ENCODE data around the gene RWDD3. TPM values are rescaled to one million over a fixed set of nuclear protein-coding genes. Genes with fewer than 3 reads are reported as not detected.

Gene RWDD3
- polyA plus RNA-seq, 4 donors: 18.1 to 36.5 (median 23.8) TPM

- peaks cover 0 to 6% (median 0%) of the 10 kb centered on the region in 3 donors for H3K36me3 ChIP-seq (ENCODE audit: control insufficient read depth in 3 of 3, insufficient read depth in 2 of 3, low read depth in 1 of 3, low read length in 3 of 3)
- H3K27ac ChIP-seq (ENCODE audit: low read depth in 1 of 3, low read length in 2 of 3): peak overlapping the region; percentile 81 to 99 (median 89)
- WGBS, 3 donors: 8 to 19% (median 15%) methylated on average over 14 of the region's 14 CpGs
- H3K4me3 ChIP-seq (ENCODE audit: low read depth in 1 of 3, low read length in 3 of 3): peak overlapping the region; percentile 21 to 96 (median 87)
- no peaks in the 10 kb centered on the region for H3K27me3 ChIP-seq (ENCODE audit: control insufficient read depth in 3 of 3, insufficient read depth in 3 of 3, low read length in 3 of 3)
- FAIRE-seq (no peak), DNase-seq (peak; percentile 79 to 87)
- peaks cover 0 to 2% (median 0%) of the 10 kb centered on the region in 3 donors for H3K4me1 ChIP-seq (ENCODE audit: control insufficient read depth in 3 of 3, insufficient read depth in 2 of 3, low read depth in 1 of 3, low read length in 2 of 3)
- H3K9me3 ChIP-seq (ENCODE audit: control insufficient read depth in 2 of 2, insufficient read depth in 1 of 2, low read depth in 1 of 2, low read length in 1 of 2): peaks cover 0 to under 1% of the 10 kb centered on the region in 2 donors
These were observed 682 bp upstream of the RWDD3 start for GRCh38 chr1:95233319-95233736.

- peaks cover 0 to 14% of the 10 kb centered on the region in 2 donors for H3K9me3 ChIP-seq (ENCODE audit: control insufficient read depth in 2 of 2, insufficient read depth in 1 of 2, low read depth in 1 of 2, low read length in 1 of 2)
- WGBS, 3 donors: 85 to 92% (median 92%) methylated on average over 2 of the region's 2 CpGs
These were observed 3.0 kb downstream of the RWDD3 start for GRCh38 chr1:95236784-95237575.

GRCh38 chr1:95237981-95238703 lies 4.1 kb downstream of the RWDD3 start:
- FAIRE-seq: no peak
- Histone ChIP-seq H3K9me3 (ENCODE audit: control insufficient read depth in 2 of 2, insufficient read depth in 1 of 2, low read depth in 1 of 2, low read length in 1 of 2) (peaks cover 0 to 14% of the 10 kb centered on the region in 2 donors), H3K4me3 (ENCODE audit: low read depth in 1 of 3, low read length in 3 of 3) (no peak overlapping the region), H3K4me1 (ENCODE audit: control insufficient read depth in 3 of 3, insufficient read depth in 2 of 3, low read depth in 1 of 3, low read length in 2 of 3) (peaks cover 0 to 2% (median 0%) of the 10 kb centered on the region in 3 donors), H3K36me3 (ENCODE audit: control insufficient read depth in 3 of 3, insufficient read depth in 2 of 3, low read depth in 1 of 3, low read length in 3 of 3) (peaks cover 0 to 13% (median 12%) of the 10 kb centered on the region in 3 donors), H3K27me3 (ENCODE audit: control insufficient read depth in 3 of 3, insufficient read depth in 3 of 3, low read length in 3 of 3) (no peaks in the 10 kb centered on the region), H3K27ac (ENCODE audit: low read depth in 1 of 3, low read length in 2 of 3) (no peak overlapping the region)
- 68 to 71% (median 70%) methylated on average over 4 of the region's 4 CpGs for WGBS, 3 donors
- DNase-seq: no peak

More at GRCh38 chr1:95236784-95237575, 3.0 kb downstream of the RWDD3 start:
- Histone ChIP-seq H3K4me1 (ENCODE audit: control insufficient read depth in 3 of 3, insufficient read depth in 2 of 3, low read depth in 1 of 3, low read length in 2 of 3) (peaks cover 0 to 2% (median 0%) of the 10 kb centered on the region in 3 donors), H3K36me3 (ENCODE audit: control insufficient read depth in 3 of 3, insufficient read depth in 2 of 3, low read depth in 1 of 3, low read length in 3 of 3) (peaks cover 0 to 13% (median 9%) of the 10 kb centered on the region in 3 donors), H3K4me3 (ENCODE audit: low read depth in 1 of 3, low read length in 3 of 3) (no peak overlapping the region), H3K27me3 (ENCODE audit: control insufficient read depth in 3 of 3, insufficient read depth in 3 of 3, low read length in 3 of 3) (no peaks in the 10 kb centered on the region), H3K27ac (ENCODE audit: low read depth in 1 of 3, low read length in 2 of 3) (no peak overlapping the region)
- FAIRE-seq (no peak), DNase-seq (no peak)

GRCh38 chr1:95245029-95245428 lies 11.0 kb downstream of the RWDD3 start:
- FAIRE-seq: no peak
- WGBS, 3 donors: 53 to 84% (median 72%) methylated on average over 1 of the region's 1 CpG
- H3K36me3 ChIP-seq (ENCODE audit: control insufficient read depth in 3 of 3, insufficient read depth in 2 of 3, low read depth in 1 of 3, low read length in 3 of 3): peaks cover 2 to 16% (median 10%) of the 10 kb centered on the region in 3 donors
- no peak overlapping the region for H3K4me3 ChIP-seq (ENCODE audit: low read depth in 1 of 3, low read length in 3 of 3)
- no peak for DNase-seq
- H3K9me3 ChIP-seq (ENCODE audit: control insufficient read depth in 2 of 2, insufficient read depth in 1 of 2, low read depth in 1 of 2, low read length in 1 of 2): peaks cover 0 to 14% of the 10 kb centered on the region in 2 donors
- no peaks in the 10 kb centered on the region for H3K27me3 ChIP-seq (ENCODE audit: control insufficient read depth in 3 of 3, insufficient read depth in 3 of 3, low read length in 3 of 3)
- H3K27ac ChIP-seq (ENCODE audit: low read depth in 1 of 3, low read length in 2 of 3): no peak overlapping the region
- H3K4me1 ChIP-seq (ENCODE audit: control insufficient read depth in 3 of 3, insufficient read depth in 2 of 3, low read depth in 1 of 3, low read length in 2 of 3): no peaks in the 10 kb centered on the region

GRCh38 chr1:95246511-95246910 lies 12.5 kb downstream of the RWDD3 start:
- FAIRE-seq: no peak
- Histone ChIP-seq H3K4me3 (ENCODE audit: low read depth in 1 of 3, low read length in 3 of 3) (no peak overlapping the region), H3K9me3 (ENCODE audit: control insufficient read depth in 2 of 2, insufficient read depth in 1 of 2, low read depth in 1 of 2, low read length in 1 of 2) (peaks cover 0 to 2% of the 10 kb centered on the region in 2 donors), H3K36me3 (ENCODE audit: control insufficient read depth in 3 of 3, insufficient read depth in 2 of 3, low read depth in 1 of 3, low read length in 3 of 3) (peaks cover 2 to 7% (median 7%) of the 10 kb centered on the region in 3 donors), H3K27me3 (ENCODE audit: control insufficient read depth in 3 of 3, insufficient read depth in 3 of 3, low read length in 3 of 3) (no peaks in the 10 kb centered on the region), H3K4me1 (ENCODE audit: control insufficient read depth in 3 of 3, insufficient read depth in 2 of 3, low read depth in 1 of 3, low read length in 2 of 3) (no peaks in the 10 kb centered on the region), H3K27ac (ENCODE audit: low read depth in 1 of 3, low read length in 2 of 3) (no peak overlapping the region)
- DNase-seq: no peak
- WGBS, 3 donors: 90 to 96% (median 93%) methylated on average over 3 of the region's 3 CpGs

- Histone ChIP-seq H3K4me1 (ENCODE audit: control insufficient read depth in 3 of 3, insufficient read depth in 2 of 3, low read depth in 1 of 3, low read length in 2 of 3) (no peaks in the 10 kb centered on the region), H3K36me3 (ENCODE audit: control insufficient read depth in 3 of 3, insufficient read depth in 2 of 3, low read depth in 1 of 3, low read length in 3 of 3) (peaks cover 2 to 6% (median 5%) of the 10 kb centered on the region in 3 donors), H3K9me3 (ENCODE audit: control insufficient read depth in 2 of 2, insufficient read depth in 1 of 2, low read depth in 1 of 2, low read length in 1 of 2) (no peaks in the 10 kb centered on the region), H3K27me3 (ENCODE audit: control insufficient read depth in 3 of 3, insufficient read depth in 3 of 3, low read length in 3 of 3) (no peaks in the 10 kb centered on the region), H3K27ac (ENCODE audit: low read depth in 1 of 3, low read length in 2 of 3) (no peak overlapping the region), H3K4me3 (ENCODE audit: low read depth in 1 of 3, low read length in 3 of 3) (no peak overlapping the region)
- no peak for DNase-seq
- FAIRE-seq: no peak
- 94 to 96% (median 96%) methylated on average over 3 of the region's 3 CpGs for WGBS, 3 donors
These were observed 13.6 kb downstream of the RWDD3 start for GRCh38 chr1:95247607-95248006.

- Histone ChIP-seq H3K4me1 (ENCODE audit: control insufficient read depth in 3 of 3, insufficient read depth in 2 of 3, low read depth in 1 of 3, low read length in 2 of 3) (no peaks in the 10 kb centered on the region), H3K27ac (ENCODE audit: low read depth in 1 of 3, low read length in 2 of 3) (no peak overlapping the region), H3K27me3 (ENCODE audit: control insufficient read depth in 3 of 3, insufficient read depth in 3 of 3, low read length in 3 of 3) (no peaks in the 10 kb centered on the region), H3K4me3 (ENCODE audit: low read depth in 1 of 3, low read length in 3 of 3) (no peak overlapping the region), H3K36me3 (ENCODE audit: control insufficient read depth in 3 of 3, insufficient read depth in 2 of 3, low read depth in 1 of 3, low read length in 3 of 3) (peaks cover 0 to 7% (median 4%) of the 10 kb centered on the region in 3 donors), H3K9me3 (ENCODE audit: control insufficient read depth in 2 of 2, insufficient read depth in 1 of 2, low read depth in 1 of 2, low read length in 1 of 2) (no peaks in the 10 kb centered on the region)
- 62 to 63% (median 62%) methylated on average over 1 of the region's 1 CpG for WGBS, 3 donors
- no peak for DNase-seq
- FAIRE-seq: no peak
These were observed 15.9 kb downstream of the RWDD3 start for GRCh38 chr1:95249916-95250315.

- Histone ChIP-seq H3K9me3 (ENCODE audit: control insufficient read depth in 2 of 2, insufficient read depth in 1 of 2, low read depth in 1 of 2, low read length in 1 of 2) (no peaks in the 10 kb centered on the region), H3K4me3 (ENCODE audit: low read depth in 1 of 3, low read length in 3 of 3) (no peak overlapping the region), H3K4me1 (ENCODE audit: control insufficient read depth in 3 of 3, insufficient read depth in 2 of 3, low read depth in 1 of 3, low read length in 2 of 3) (no peaks in the 10 kb centered on the region), H3K36me3 (ENCODE audit: control insufficient read depth in 3 of 3, insufficient read depth in 2 of 3, low read depth in 1 of 3, low read length in 3 of 3) (peaks cover 0 to 7% (median 4%) of the 10 kb centered on the region in 3 donors), H3K27me3 (ENCODE audit: control insufficient read depth in 3 of 3, insufficient read depth in 3 of 3, low read length in 3 of 3) (no peaks in the 10 kb centered on the region), H3K27ac (ENCODE audit: low read depth in 1 of 3, low read length in 2 of 3) (no peak overlapping the region)
- FAIRE-seq (no peak), DNase-seq (no peak)
- 84 to 97% (median 88%) methylated on average over 4 of the region's 4 CpGs for WGBS, 3 donors
These were observed 18.4 kb downstream of the RWDD3 start for GRCh38 chr1:95252422-95252821.
